DMS79 (cell line): ENCODE measurements around the gene SNRNP70.
"Not testable (repeated sequence)": the region's sequence is repeated elsewhere in the genome, so short reads cannot be mapped to it uniquely, and the experiment has no call there.

ENCODE experiments used
- DNase-seq: peaks from one replicate; lab custom pipeline; 2025; lab: John Stamatoyannopoulos, UW

SNRNP70 gene

DNA sequence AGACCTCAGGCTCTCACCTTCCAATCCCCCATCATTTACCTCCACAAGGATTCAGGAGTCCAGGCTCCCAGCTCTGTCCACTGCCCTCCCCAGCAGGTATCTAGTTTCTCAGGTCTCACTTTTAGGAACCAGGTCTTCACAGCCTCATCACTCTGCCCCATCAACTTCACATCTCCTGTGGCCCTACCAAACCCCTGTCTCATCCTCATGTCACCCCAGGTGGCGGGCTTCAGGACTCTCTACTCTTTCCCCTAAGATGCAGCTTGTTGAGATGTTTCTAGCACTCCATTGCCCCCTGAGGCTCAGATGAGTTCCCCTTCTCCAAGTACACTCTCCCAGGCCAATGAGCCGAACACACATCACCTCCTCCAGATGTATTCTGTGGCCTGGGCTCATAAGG lies 35.6 kb downstream of the SNRNP70 start:
- no peak for DNase-seq

DNA sequence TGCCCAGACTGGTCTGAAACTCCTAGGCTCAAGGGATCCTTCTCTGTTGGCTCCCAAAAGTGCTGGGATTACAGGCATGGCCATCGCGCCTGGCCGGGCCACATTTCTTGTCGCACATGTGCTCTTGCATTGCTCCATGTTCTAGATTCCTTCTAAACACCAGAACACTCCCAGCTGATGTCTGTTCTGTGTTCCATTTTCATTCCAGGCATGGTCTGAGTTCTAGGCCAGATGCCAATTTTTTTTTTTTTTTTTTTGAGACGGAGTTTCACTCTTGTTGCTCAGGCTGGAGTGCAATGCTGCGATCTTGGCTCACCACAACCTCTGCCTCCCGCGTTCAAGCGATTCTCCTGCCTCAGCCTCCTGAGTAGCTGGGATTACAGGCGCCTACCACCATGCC lies 36.6 kb downstream of the SNRNP70 start:
- DNase-seq: not testable (repeated sequence)

GRCh38 chr19:49123285-49123684 lies 38.0 kb downstream of the SNRNP70 start:
- DNase-seq: not testable (repeated sequence)

DNA sequence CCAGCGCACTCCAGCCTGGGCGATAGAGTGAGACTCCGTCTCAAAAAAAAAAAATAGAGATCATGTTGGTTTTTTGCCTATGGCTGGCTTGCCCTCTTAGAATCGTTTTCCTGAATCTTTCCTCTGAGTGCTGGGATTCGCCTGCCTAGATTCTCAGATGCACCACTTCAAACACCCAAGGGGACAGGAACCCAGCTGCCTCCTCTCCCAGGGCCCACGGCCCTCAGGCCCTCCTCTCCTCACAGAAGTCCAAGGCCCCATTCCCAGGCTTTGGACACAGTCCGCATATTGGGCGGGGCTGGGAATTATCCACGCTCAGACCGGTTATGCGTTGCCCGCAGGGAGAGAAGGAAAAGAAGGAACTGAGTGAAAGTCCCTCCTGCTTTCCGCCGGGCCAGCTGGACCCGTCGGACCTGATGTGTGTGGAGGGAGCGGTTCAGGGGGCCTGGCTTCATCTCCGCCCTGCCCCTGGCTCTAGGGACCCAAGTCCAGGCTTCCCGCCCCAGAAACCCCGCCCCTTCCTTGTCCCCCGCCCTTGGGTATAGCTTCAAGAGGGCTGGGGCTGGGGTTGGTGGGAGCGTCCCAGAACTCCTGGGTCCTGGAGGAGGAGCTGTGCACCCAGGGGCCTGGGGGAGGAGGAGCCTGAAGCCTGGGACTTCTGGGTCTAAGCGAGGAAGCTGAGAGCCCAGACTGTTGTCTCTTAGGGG lies 39.9 kb downstream of the SNRNP70 start:
- no peak for DNase-seq

DNA sequence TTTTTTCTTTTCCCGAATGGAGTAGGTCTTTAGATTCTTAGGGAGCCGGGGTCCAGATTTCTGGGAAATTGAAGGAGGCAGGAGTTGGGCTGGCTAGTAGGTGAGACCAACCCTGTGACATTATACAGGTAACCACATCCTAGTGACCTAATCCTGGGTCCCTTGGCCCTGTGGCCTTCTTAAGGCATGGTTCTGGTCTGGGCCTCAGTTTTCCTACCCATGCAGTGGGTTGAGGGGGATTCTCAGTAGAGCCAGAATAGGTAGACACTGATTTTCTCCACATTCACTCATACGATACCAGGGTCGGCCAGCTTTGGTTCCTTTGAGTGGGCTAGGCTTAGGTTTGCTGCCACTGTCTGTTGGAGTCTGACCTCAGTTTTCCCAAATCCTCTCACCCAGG lies 41.3 kb downstream of the SNRNP70 start:
- DNase-seq: no peak

- DNase-seq: not testable (repeated sequence)
Measured at GRCh38 chr19:49127225-49127624, 42.0 kb downstream of the SNRNP70 start.

DNA sequence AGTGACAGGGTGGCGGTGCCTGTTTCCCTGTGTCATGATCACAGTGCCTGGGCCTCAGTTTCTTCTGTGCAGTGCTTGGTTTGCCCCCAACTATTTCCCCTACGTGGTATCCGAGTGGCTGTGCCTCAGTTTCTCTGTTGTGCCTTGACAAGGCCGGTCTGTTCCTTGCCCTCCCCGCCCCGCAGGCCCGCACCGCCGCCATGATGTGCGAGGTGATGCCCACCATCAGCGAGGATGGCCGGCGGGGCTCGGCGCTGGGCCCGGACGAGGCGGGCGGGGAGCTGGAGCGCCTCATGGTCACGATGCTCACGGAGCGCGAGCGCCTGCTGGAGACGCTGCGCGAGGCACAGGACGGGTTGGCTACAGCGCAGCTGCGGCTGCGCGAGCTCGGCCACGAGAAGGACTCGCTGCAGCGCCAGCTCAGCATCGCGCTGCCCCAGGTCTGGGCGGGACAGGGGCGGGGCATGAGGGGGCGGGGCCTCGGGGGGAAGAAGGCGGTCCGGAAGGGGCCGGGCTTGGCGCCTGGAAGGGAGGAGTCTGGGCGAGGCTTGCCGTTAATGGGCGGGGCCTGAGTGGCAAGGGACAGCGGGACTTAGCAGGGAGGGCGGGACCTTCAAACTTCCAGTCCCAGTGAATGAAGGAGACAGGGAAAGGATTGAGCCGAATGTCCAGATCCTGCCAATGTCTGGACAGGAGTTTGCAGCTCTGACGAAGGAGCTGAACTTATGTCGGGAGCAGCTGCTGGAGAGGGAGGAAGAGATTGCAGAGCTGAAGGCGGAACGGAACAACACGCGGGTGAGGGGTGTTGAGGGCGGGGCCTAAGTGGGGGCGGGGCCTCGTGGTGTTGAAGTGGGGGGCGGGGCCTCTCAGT lies 42.7 kb downstream of the SNRNP70 start:
- DNase-seq: peak; percentile 85

DNA sequence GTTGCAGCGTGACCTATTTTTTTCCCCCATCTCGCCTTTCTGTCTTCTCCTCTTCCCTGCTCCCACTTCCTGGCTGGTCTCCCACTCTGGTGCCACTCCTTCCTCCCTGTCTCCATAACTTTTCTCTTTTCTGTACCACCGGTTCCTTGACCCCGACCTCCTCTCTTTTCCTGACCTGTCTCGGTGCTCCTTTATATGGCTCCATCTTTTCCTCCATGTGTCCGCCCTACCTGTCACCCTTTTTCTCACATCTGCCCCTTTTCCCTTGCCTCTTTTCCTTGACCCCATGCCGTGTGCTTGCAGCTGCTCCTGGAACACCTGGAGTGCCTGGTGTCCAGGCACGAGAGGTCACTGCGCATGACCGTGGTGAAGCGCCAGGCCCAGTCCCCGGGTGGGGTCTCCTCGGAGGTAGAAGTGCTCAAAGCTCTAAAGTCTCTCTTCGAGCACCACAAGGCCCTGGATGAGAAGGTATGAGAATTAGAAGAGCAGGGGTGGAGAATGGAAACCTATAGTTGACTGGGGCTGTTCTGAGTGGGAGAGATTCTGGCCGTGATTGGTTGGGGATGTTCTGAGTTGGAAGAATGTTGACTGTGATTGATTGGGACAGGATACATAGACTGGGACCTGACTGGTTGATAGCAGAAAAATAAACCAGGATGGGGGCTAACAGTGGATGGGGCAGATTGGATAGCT lies 43.4 kb downstream of the SNRNP70 start:
- no peak for DNase-seq

- no peak for DNase-seq
Measured at GRCh38 chr19:49129238-49129583, 44.0 kb downstream of the SNRNP70 start.

GRCh38 chr19:49130325-49130724 lies 45.1 kb downstream of the SNRNP70 start:
- DNase-seq: no peak

GRCh38 chr19:49132974-49133609 lies 47.8 kb downstream of the SNRNP70 start:
- DNase-seq: no peak

DNA sequence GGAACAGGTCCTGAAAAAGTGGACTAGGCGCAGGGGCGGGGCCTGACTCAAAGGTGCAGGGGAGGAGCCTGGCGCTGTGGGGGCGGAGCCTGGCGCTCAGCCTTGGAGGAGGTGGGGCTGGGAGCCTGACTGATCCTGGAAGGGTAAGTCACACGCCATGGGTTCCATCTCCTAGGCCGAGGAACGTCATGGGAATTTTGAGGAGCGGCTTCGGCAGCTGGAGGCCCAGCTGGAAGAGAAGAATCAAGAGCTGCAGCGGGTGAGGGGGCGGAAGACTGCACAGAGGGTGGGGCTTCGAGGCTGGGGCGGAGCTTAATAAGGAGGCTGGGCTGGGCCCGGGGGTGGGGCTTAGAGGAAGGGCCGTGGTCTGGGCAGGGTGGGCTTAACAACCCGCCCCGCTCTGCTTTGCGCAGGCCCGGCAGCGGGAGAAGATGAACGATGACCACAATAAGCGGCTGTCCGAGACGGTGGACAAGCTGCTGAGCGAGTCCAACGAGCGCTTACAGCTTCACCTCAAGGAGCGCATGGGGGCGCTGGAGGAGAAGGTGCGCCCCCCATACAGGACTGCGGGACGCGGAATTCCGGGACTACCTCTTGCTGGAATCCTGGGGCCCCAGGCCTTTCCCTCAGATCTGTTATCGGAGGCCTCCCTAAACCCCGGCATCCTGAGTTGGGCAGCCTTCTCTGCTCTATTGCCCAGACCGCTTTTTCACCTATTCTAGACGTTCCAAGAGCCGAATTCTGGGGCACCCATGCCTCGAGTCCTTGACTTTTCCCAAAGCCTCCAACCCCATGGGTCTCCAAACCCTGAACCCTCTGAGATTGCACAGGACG lies 48.6 kb downstream of the SNRNP70 start:
- DNase-seq: no peak

GRCh38 chr19:49135686-49136085 lies 50.4 kb downstream of the SNRNP70 start:
- no peak for DNase-seq

DNA sequence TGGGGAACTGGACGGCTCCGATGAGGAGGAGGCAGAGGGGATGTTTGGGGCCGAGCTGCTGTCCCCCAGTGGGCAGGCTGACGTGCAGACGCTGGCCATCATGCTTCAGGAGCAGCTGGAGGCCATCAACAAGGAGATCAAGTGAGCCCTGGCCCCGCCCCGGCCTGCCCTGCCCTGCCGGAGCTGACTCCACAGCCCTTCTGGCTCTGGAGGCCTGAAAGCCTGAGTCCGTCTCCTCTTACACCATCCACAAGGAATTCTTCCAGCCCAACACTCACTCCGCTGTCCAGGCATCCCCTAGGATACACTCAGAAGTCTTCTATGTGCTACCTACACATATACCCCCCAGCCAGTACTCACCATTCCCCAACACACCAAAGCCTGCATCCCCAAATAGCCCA lies 51.5 kb downstream of the SNRNP70 start:
- DNase-seq: no peak

GRCh38 chr19:49140951-49141350 lies 55.7 kb downstream of the SNRNP70 start:
- DNase-seq: no peak

GRCh38 chr19:49141352-49141751 lies 56.1 kb downstream of the SNRNP70 start:
- DNase-seq: no peak

DNA sequence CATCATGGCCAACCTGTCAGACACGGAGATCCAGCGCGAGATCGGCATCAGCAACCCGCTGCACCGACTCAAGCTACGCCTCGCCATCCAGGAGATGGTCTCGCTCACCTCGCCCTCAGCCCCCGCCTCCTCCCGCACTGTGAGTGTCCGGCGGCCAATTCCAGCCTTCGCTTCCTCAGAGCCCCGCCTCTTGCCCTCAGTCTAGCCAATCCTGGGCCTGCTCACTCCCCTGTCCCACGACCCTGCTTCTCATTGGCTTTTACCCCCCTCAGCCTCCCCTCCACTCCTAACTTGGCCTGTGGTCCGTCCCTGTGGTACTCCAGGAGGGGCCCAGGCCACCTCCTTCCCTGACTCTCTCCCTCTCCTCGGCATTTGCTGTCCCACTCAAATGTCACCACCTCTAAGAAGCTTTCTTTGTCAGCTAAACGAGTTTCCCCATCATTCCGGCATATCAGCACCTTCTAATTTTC lies 57.6 kb downstream of the SNRNP70 start:
- DNase-seq: no peak

- no peak for DNase-seq
Measured at GRCh38 chr19:49145573-49146407, 60.5 kb downstream of the SNRNP70 start.

- not testable (repeated sequence) for DNase-seq
Measured at GRCh38 chr19:49146408-49146770, 61.1 kb downstream of the SNRNP70 start.

DNA sequence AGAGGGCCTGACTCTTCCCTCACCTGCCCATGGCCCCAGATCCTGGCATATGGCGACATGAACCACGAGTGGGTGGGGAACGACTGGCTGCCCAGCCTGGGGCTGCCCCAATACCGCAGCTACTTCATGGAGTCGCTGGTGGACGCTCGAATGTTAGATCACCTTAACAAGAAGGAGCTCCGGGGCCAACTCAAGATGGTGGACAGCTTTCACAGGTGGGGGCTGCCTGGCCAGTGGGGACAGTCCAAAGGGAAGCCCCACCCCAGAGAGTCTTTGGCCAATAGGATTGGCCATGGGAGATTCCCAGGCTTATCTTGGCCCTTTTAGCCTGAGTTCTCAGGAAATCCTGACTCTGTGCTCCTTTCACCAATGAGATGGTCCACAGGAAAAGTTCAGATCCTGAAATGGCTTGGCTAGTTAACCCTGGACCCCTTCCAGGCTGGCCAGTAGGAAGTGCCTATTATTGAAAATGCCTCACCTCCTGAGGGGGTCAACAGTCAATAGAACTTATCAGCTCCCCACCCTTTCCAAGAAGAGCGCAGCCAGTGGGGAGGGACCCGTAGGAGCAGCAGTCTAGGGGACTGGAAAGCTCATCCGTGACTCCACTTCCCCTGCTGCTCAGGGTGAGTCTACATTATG lies 62.9 kb downstream of the SNRNP70 start:
- DNase-seq: no peak
